GM23338 (cell line): Measurements from ENCODE around the gene C10orf90. TPM values are rescaled to one million over a fixed set of nuclear protein-coding genes. Genes with fewer than 3 reads are reported as not detected.

Experiments
- ATAC-seq: fragments of 200-7000 bp; cut with Tn5 transposase; 3 replicates; pipeline ENCODE4 v1.9.1; 2020
- DNase-seq: peaks from one replicate; pipeline ENCODE4 v3.0.0-alpha.2; 2015; ENCODE audit warnings: low spot score
- H2AFZ ChIP-seq: fragments of 200-600 bp; sonication (generic); 2 replicates; pipeline ENCODE4 v1.8.0; 2016; ENCODE audit warnings: antibody characterized with exemption, mild to moderate bottlenecking, moderate library complexity
- H3F3A ChIP-seq: fragments of 200-600 bp; sonication (generic); replicated peaks from 2 replicates; pipeline ENCODE4 v1.8.0; 2017; ENCODE audit warnings: antibody characterized with exemption, mixed run types, low read depth
- H3K27ac ChIP-seq: fragments of 200-600 bp; sonication (generic); 2 replicates; pipeline ENCODE4 v1.6.1; 2016; ENCODE audit warnings: low read depth
- H3K27me3 ChIP-seq: fragments of 200-600 bp; sonication (generic); 2 replicates; pipeline ENCODE4 v1.8.0; 2016; ENCODE audit warnings: mild to moderate bottlenecking, mixed run types, moderate library complexity; ENCODE audit not compliant: insufficient read depth
- H3K36me3 ChIP-seq: fragments of 200-600 bp; sonication (generic); 2 replicates; pipeline ENCODE4 v1.8.0; 2016; ENCODE audit warnings: mild to moderate bottlenecking; ENCODE audit not compliant: insufficient read depth
- H3K4me1 ChIP-seq: fragments of 200-600 bp; sonication (generic); 2 replicates; pipeline ENCODE4 v1.8.0; 2016; ENCODE audit warnings: mild to moderate bottlenecking, moderate library complexity; ENCODE audit not compliant: insufficient read depth
- H3K4me2 ChIP-seq: fragments of 200-600 bp; sonication (generic); 2 replicates; pipeline ENCODE4 v1.7.1; 2017; ENCODE audit warnings: mixed run types
- H3K4me3 ChIP-seq: fragments of 200-600 bp; sonication (generic); 2 replicates; pipeline ENCODE4 v1.6.1; 2016; ENCODE audit warnings: mixed run types
- H3K79me2 ChIP-seq: fragments of 200-600 bp; sonication (generic); replicated peaks from 2 replicates; pipeline ENCODE4 v1.8.0; 2017; ENCODE audit warnings: mild to moderate bottlenecking; ENCODE audit not compliant: insufficient read depth
- H3K9me2 ChIP-seq: fragments of 200-600 bp; sonication (generic); 2 replicates; pipeline ENCODE4 v1.8.0; 2017; ENCODE audit not compliant: insufficient read depth
- H4K20me1 ChIP-seq: fragments of 200-600 bp; sonication (generic); replicated peaks from 2 replicates; pipeline ENCODE4 v1.8.0; 2017; ENCODE audit warnings: mild to moderate bottlenecking; ENCODE audit not compliant: insufficient read depth
- H3K27ac Mint-ChIP-seq: 2 replicates; pipeline ENCODE4 v1.8.0; 2020; ENCODE audit warnings: inconsistent platforms, mild to moderate bottlenecking, moderate library complexity, mixed read lengths
- H3K27me3 Mint-ChIP-seq: 3 replicates; pipeline ENCODE4 v1.8.0; 2022; ENCODE audit warnings: low read depth, mild to moderate bottlenecking, moderate library complexity, mixed read lengths, inconsistent platforms; ENCODE audit not compliant: insufficient read depth, poor library complexity
- H3K36me3 Mint-ChIP-seq: 3 replicates; pipeline ENCODE4 v1.8.0; 2021; ENCODE audit warnings: low read depth, mild to moderate bottlenecking, inconsistent platforms, moderate library complexity, mixed read lengths
- H3K4me1 Mint-ChIP-seq: 3 replicates; pipeline ENCODE4 v1.8.0; 2020; ENCODE audit warnings: mild to moderate bottlenecking, inconsistent platforms, mixed read lengths
- H3K4me3 Mint-ChIP-seq: 3 replicates; pipeline ENCODE4 v1.8.0; 2021; ENCODE audit warnings: moderate library complexity, mild to moderate bottlenecking, inconsistent platforms, mixed read lengths
- H3K9me3 Mint-ChIP-seq: 3 replicates; pipeline ENCODE4 v1.8.0; 2020; ENCODE audit warnings: moderate library complexity, mild to moderate bottlenecking, inconsistent platforms, mixed read lengths
- CREB1 ChIP-seq: fragments of 250-450 bp; sonication (Bioruptor Pico); IDR thresholded peaks from 2 replicates; pipeline ENCODE4 v1.5.0; 2020; ENCODE audit warnings: low read depth, mild to moderate bottlenecking, moderate library complexity
- EZH2 ChIP-seq: fragments of 200-600 bp; sonication (generic); IDR thresholded peaks from one replicate; pipeline ENCODE4 v1.8.0; 2017; ENCODE audit warnings: antibody characterized with exemption, mild to moderate bottlenecking, low read depth; ENCODE audit not compliant: unreplicated experiment
- JUNB ChIP-seq: IDR thresholded peaks from one replicate; pipeline ENCODE4 v1.6.1; 2016; ENCODE audit warnings: antibody characterized with exemption; ENCODE audit not compliant: unreplicated experiment
- POLR2AphosphoS5 ChIP-seq: IDR thresholded peaks from 2 replicates; pipeline ENCODE4 v1.6.1; 2016; ENCODE audit warnings: antibody characterized with exemption, low read depth
- STAT1 ChIP-seq: IDR thresholded peaks from one replicate; pipeline ENCODE4 v1.6.1; 2016; ENCODE audit warnings: antibody characterized with exemption; ENCODE audit not compliant: unreplicated experiment
- ZNF114 ChIP-seq: fragments of 250-450 bp; sonication (Bioruptor Pico); IDR thresholded peaks from 2 replicates; pipeline ENCODE4 v1.5.0; 2020; ENCODE audit warnings: mild to moderate bottlenecking, moderate library complexity
- polyA plus RNA-seq: library from polyadenylated mRNA; unstranded; fragments of >200 nt; fragmentation: Nextera tagmentation; extraction: Ambion mirVana; gene quantifications from 2 replicates; pipeline ENCODE4 v1.2.1, GENCODE V29; 2016
- total RNA-seq: library from RNA; depleted of rRNA; stranded (reverse); fragments of >200 nt; shearing (Covaris generic); gene quantifications from 2 replicates; pipeline ENCODE4 v1.2.3, GENCODE V29; 2014
- TF ChIP-seq, protein P1 (sequence below), 2 experiments: fragments of 200-600 bp in 1 of 2; sonication (generic) in 1 of 2; conservative IDR thresholded peaks; 2 replicates each; pipeline versions ENCODE4 v1.5.1 to v1.6.1; 2016 to 2017; ENCODE audit warnings: antibody characterized with exemption in 2 of 2, low read depth in 2 of 2, mild to moderate bottlenecking in 2 of 2, moderate library complexity in 1 of 2
- TF ChIP-seq, protein P2 (sequence below): IDR thresholded peaks from 2 replicates; pipeline ENCODE4 v1.6.1; 2016; ENCODE audit warnings: antibody characterized with exemption

Gene C10orf90
- total and polyA plus RNA-seq, 2 experiments from 2014 or later = 0.76 to 0.97 TPM

GRCh38 chr10:126387041-126387921, 283.2 kb downstream of the C10orf90 start:
- no peak overlapping the region for H3K27ac Mint-ChIP-seq
- ATAC-seq (peak; percentile 64), DNase-seq (peak; percentile 80)
- Histone ChIP-seq H3K9me2 (no peaks in the 10 kb centered on the region), H3K36me3 (no peaks in the 10 kb centered on the region), H3K79me2 (no peaks in the 10 kb centered on the region), H3K4me1 (peaks cover 10% of the 10 kb centered on the region; the same call in 1 of the 2 replicates), H3K27ac (no peak overlapping the region), H4K20me1 (no peaks in the 10 kb centered on the region), H3F3A (no peaks in the 10 kb centered on the region), H3K27me3 (peaks cover 52% of the 10 kb centered on the region), H3K4me3 (peak overlapping the region; percentile 81), H3K4me2 (peak overlapping the region; percentile 93), H2AFZ (peak overlapping the region; percentile 98; the same call in 1 of the 2 replicates)
- H3K27me3 Mint-ChIP-seq = peaks cover 35% of the 10 kb centered on the region
- H3K4me1 Mint-ChIP-seq = peaks cover 13% of the 10 kb centered on the region; the same call in 2 of the 3 replicates
- peaks cover 3% of the 10 kb centered on the region; the same call in 1 of the 3 replicates for H3K36me3 Mint-ChIP-seq
- TF ChIP-seq CREB1 (no peak), ZNF114 (CRISPR knock-in tag) (no peak), EZH2 (peak; percentile 43), STAT1 (no peak)
- TF ChIP-seq, protein P1, sequence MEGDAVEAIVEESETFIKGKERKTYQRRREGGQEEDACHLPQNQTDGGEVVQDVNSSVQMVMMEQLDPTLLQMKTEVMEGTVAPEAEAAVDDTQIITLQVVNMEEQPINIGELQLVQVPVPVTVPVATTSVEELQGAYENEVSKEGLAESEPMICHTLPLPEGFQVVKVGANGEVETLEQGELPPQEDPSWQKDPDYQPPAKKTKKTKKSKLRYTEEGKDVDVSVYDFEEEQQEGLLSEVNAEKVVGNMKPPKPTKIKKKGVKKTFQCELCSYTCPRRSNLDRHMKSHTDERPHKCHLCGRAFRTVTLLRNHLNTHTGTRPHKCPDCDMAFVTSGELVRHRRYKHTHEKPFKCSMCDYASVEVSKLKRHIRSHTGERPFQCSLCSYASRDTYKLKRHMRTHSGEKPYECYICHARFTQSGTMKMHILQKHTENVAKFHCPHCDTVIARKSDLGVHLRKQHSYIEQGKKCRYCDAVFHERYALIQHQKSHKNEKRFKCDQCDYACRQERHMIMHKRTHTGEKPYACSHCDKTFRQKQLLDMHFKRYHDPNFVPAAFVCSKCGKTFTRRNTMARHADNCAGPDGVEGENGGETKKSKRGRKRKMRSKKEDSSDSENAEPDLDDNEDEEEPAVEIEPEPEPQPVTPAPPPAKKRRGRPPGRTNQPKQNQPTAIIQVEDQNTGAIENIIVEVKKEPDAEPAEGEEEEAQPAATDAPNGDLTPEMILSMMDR (conservative IDR thresholded peaks at IDR 0.05; ENCODE audit: low read depth in 2 of 2) = peak; percentile 74 to 85
- TF ChIP-seq, protein P2, sequence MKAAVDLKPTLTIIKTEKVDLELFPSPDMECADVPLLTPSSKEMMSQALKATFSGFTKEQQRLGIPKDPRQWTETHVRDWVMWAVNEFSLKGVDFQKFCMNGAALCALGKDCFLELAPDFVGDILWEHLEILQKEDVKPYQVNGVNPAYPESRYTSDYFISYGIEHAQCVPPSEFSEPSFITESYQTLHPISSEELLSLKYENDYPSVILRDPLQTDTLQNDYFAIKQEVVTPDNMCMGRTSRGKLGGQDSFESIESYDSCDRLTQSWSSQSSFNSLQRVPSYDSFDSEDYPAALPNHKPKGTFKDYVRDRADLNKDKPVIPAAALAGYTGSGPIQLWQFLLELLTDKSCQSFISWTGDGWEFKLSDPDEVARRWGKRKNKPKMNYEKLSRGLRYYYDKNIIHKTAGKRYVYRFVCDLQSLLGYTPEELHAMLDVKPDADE = no peak
- peaks cover 3% of the 10 kb centered on the region for H3K9me3 Mint-ChIP-seq
- H3K4me3 Mint-ChIP-seq = peak overlapping the region; percentile 84

GRCh38 chr10:126384269-126384873, 286.1 kb downstream of the C10orf90 start:
- TF ChIP-seq, protein P2 = no peak
- TF ChIP-seq STAT1 (no peak), EZH2 (no peak), JUNB (no peak), POLR2AphosphoS5 (no peak), CREB1 (no peak)
- H3K9me3 Mint-ChIP-seq = peaks cover 3% of the 10 kb centered on the region
- H3K27ac Mint-ChIP-seq = no peak overlapping the region
- H3K4me3 Mint-ChIP-seq = no peak overlapping the region
- Histone ChIP-seq H3K4me3 (no peak overlapping the region), H3K79me2 (no peaks in the 10 kb centered on the region), H4K20me1 (no peaks in the 10 kb centered on the region), H2AFZ (no peak overlapping the region), H3K4me1 (peaks cover 10% of the 10 kb centered on the region; the same call in 1 of the 2 replicates), H3K4me2 (no peak overlapping the region), H3K27ac (no peak overlapping the region), H3K9me2 (no peaks in the 10 kb centered on the region), H3K36me3 (no peaks in the 10 kb centered on the region), H3K27me3 (peaks cover 36% of the 10 kb centered on the region), H3F3A (no peaks in the 10 kb centered on the region)
- H3K4me1 Mint-ChIP-seq = peaks cover 9% of the 10 kb centered on the region; the same call in 2 of the 3 replicates
- H3K27me3 Mint-ChIP-seq = peaks cover 24% of the 10 kb centered on the region
- no peak for ATAC-seq
- no peak for DNase-seq
- peaks cover 3% of the 10 kb centered on the region; the same call in 1 of the 3 replicates for H3K36me3 Mint-ChIP-seq
